Loucy (cell line): ENCODE data around the gene PUM1.

Experiments used
- H2AFZ ChIP-seq: fragments of 200-600 bp; sonication (generic); 2 replicates; pipeline ENCODE4 v1.6.0; 2016; ENCODE audit warnings: antibody characterized with exemption, mild to moderate bottlenecking, low read length, moderate library complexity
- H3F3A ChIP-seq: fragments of 200-600 bp; 2 replicates; pipeline ENCODE4 v1.6.0; 2016; ENCODE audit warnings: antibody characterized with exemption, low read depth, mild to moderate bottlenecking
- H3K27me3 ChIP-seq: fragments of 200-600 bp; sonication (generic); 2 replicates; pipeline ENCODE4 v1.6.1; 2014; ENCODE audit warnings: low read length, mild to moderate bottlenecking; ENCODE audit not compliant: insufficient read depth, poor library complexity, severe bottlenecking
- H3K36me3 ChIP-seq: fragments of 200-600 bp; sonication (generic); 2 replicates; pipeline ENCODE4 v1.6.1; 2016; ENCODE audit warnings: low read length; ENCODE audit not compliant: insufficient read depth
- H3K4me1 ChIP-seq: fragments of 200-600 bp; sonication (generic); 2 replicates; pipeline ENCODE4 v1.5.1; 2014; ENCODE audit warnings: low read length, mild to moderate bottlenecking; ENCODE audit not compliant: insufficient read depth, poor library complexity, severe bottlenecking
- H3K4me2 ChIP-seq: fragments of 200-600 bp; sonication (generic); 2 replicates; pipeline ENCODE4 v1.6.0; 2014; ENCODE audit warnings: antibody characterized with exemption, low read length, low read depth, mild to moderate bottlenecking; ENCODE audit not compliant: poor library complexity, severe bottlenecking
- H3K4me3 ChIP-seq: fragments of 200-600 bp; sonication (generic); 2 replicates; pipeline ENCODE4 v1.5.1; 2014; ENCODE audit warnings: low read length, mild to moderate bottlenecking, mixed read lengths; ENCODE audit not compliant: poor library complexity, severe bottlenecking
- H3K79me2 ChIP-seq: fragments of 200-600 bp; sonication (generic); 2 replicates; pipeline ENCODE4 v1.6.1; 2014; ENCODE audit warnings: low read length; ENCODE audit not compliant: insufficient read depth
- H3K9ac ChIP-seq: fragments of 200-600 bp; sonication (generic); 2 replicates; pipeline ENCODE4 v1.6.0; 2014; ENCODE audit warnings: mild to moderate bottlenecking, low read depth, low read length, moderate library complexity; ENCODE audit not compliant: poor library complexity, severe bottlenecking
- H3K9me2 ChIP-seq: fragments of 200-600 bp; sonication (generic); replicated peaks from 2 replicates; pipeline ENCODE4 v1.6.1; 2016; ENCODE audit warnings: low read depth, low read length, mixed read lengths
- H3K9me3 ChIP-seq: fragments of 200-600 bp; sonication (generic); 2 replicates; pipeline ENCODE4 v1.6.1; 2014; ENCODE audit warnings: mild to moderate bottlenecking, antibody characterized with exemption, low read length, low read depth; ENCODE audit not compliant: insufficient read depth
- H4K20me1 ChIP-seq: fragments of 200-600 bp; sonication (generic); 2 replicates; pipeline ENCODE4 v1.6.0; 2014; ENCODE audit warnings: antibody characterized with exemption, low read length, mild to moderate bottlenecking; ENCODE audit not compliant: insufficient read depth, poor library complexity, severe bottlenecking
- EZH2phosphoT487 ChIP-seq: fragments of 200-600 bp; IDR thresholded peaks from 2 replicates; pipeline ENCODE4 v1.6.1; 2018; ENCODE audit warnings: antibody characterized with exemption, mild to moderate bottlenecking, moderate library complexity, borderline replicate concordance
- TF ChIP-seq, protein P1 (sequence below): fragments of 200-600 bp; sonication (generic); conservative IDR thresholded peaks from 2 replicates; pipeline ENCODE4 v1.5.1; 2014; ENCODE audit warnings: mild to moderate bottlenecking, antibody characterized with exemption, low read length

PUM1 gene

GRCh38 chr1:31043631-31044030 lies 21.9 kb downstream of the PUM1 start:
- H3K9me3 ChIP-seq, result no peaks in the 10 kb centered on the region
- peaks cover 81% of the 10 kb centered on the region for H4K20me1 ChIP-seq
- H3K27me3 ChIP-seq, result no peaks in the 10 kb centered on the region
- H3F3A ChIP-seq, result no peaks in the 10 kb centered on the region
- no peak overlapping the region for H3K4me2 ChIP-seq
- no peak overlapping the region for H2AFZ ChIP-seq
- H3K4me1 ChIP-seq, result no peaks in the 10 kb centered on the region
- no peak overlapping the region for H3K4me3 ChIP-seq
- peaks cover 50% of the 10 kb centered on the region; the same call in 1 of the 2 replicates for H3K36me3 ChIP-seq
- TF ChIP-seq, protein P1, sequence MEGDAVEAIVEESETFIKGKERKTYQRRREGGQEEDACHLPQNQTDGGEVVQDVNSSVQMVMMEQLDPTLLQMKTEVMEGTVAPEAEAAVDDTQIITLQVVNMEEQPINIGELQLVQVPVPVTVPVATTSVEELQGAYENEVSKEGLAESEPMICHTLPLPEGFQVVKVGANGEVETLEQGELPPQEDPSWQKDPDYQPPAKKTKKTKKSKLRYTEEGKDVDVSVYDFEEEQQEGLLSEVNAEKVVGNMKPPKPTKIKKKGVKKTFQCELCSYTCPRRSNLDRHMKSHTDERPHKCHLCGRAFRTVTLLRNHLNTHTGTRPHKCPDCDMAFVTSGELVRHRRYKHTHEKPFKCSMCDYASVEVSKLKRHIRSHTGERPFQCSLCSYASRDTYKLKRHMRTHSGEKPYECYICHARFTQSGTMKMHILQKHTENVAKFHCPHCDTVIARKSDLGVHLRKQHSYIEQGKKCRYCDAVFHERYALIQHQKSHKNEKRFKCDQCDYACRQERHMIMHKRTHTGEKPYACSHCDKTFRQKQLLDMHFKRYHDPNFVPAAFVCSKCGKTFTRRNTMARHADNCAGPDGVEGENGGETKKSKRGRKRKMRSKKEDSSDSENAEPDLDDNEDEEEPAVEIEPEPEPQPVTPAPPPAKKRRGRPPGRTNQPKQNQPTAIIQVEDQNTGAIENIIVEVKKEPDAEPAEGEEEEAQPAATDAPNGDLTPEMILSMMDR, result no peak
- TF ChIP-seq EZH2phosphoT487, result no peak
- peaks cover 98% of the 10 kb centered on the region for H3K79me2 ChIP-seq
- H3K9ac ChIP-seq, result no peak overlapping the region
- H3K9me2 ChIP-seq, result no peaks in the 10 kb centered on the region

DNA sequence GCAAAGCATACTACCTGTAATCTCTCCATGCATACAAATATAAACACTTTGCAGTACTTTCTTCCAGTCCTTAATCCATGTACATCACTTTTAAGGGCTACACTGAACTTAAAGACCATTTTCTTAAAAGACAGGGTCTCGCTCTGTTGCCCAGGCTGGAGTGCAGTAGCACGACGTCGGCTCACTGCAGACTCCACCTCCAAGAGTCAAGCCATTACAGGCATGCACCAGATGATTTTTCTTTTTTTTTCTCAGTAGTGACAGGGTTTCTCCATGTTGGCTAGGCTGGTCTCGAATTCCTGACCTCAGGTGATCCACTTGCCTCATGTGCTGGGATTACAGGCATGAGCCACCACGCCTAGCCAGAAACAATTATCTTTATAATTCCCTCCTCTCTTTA lies 22.9 kb downstream of the PUM1 start:
- no peak overlapping the region for H3K9ac ChIP-seq
- no peak overlapping the region for H3K4me2 ChIP-seq
- no peak for TF ChIP-seq EZH2phosphoT487
- TF ChIP-seq, protein P1, result no peak
- H4K20me1 ChIP-seq, result peaks cover 86% of the 10 kb centered on the region
- no peaks in the 10 kb centered on the region for H3K9me3 ChIP-seq
- H3F3A ChIP-seq, result no peaks in the 10 kb centered on the region
- no peaks in the 10 kb centered on the region for H3K9me2 ChIP-seq
- peaks cover 56% of the 10 kb centered on the region; the same call in 1 of the 2 replicates for H3K36me3 ChIP-seq
- H3K4me1 ChIP-seq, result no peaks in the 10 kb centered on the region
- H3K27me3 ChIP-seq, result no peaks in the 10 kb centered on the region
- peaks cover 98% of the 10 kb centered on the region for H3K79me2 ChIP-seq
- H3K4me3 ChIP-seq, result no peak overlapping the region
- H2AFZ ChIP-seq, result no peak overlapping the region

- H3K79me2 ChIP-seq, result peaks cover 98% of the 10 kb centered on the region
- no peak overlapping the region for H3K4me3 ChIP-seq
- peaks cover 90% of the 10 kb centered on the region for H4K20me1 ChIP-seq
- H3K4me2 ChIP-seq, result no peak overlapping the region
- no peak overlapping the region for H2AFZ ChIP-seq
- no peaks in the 10 kb centered on the region for H3K9me3 ChIP-seq
- no peak for TF ChIP-seq EZH2phosphoT487
- TF ChIP-seq, protein P1, result no peak
- no peaks in the 10 kb centered on the region for H3K9me2 ChIP-seq
- H3K4me1 ChIP-seq, result no peaks in the 10 kb centered on the region
- H3K36me3 ChIP-seq, result peaks cover 55% of the 10 kb centered on the region; the same call in 1 of the 2 replicates
- H3F3A ChIP-seq, result no peaks in the 10 kb centered on the region
- H3K9ac ChIP-seq, result no peak overlapping the region
- H3K27me3 ChIP-seq, result no peaks in the 10 kb centered on the region
Measured at GRCh38 chr1:31041529-31041928, 24.0 kb downstream of the PUM1 start.
